ENCODE results near the gene FKBP1A.

FKBP1A gene

GRCh38 chr20:1392693-1393506 is at the start of gene FKBP1A:
TSS of gene FKBP1A (minus strand) at chr20:1393054. CDS start at chr20:1392998, 56 bp downstream.
- FAIRE-seq = peak; percentile 86
- peak; percentile 83 for DNase-seq (ENCODE audit: extremely low spot score, insufficient read length, low read depth)

- DNase-seq (ENCODE audit: extremely low spot score, insufficient read length, low read depth) (no peak), FAIRE-seq (no peak)
Measured at GRCh38 chr20:1442304-1442703, 49.5 kb upstream of the FKBP1A start.

- no peak for FAIRE-seq
- DNase-seq (ENCODE audit: extremely low spot score, insufficient read length, low read depth) = no peak
Measured at GRCh38 chr20:1441133-1441532, 48.3 kb upstream of the FKBP1A start.

- no peak for FAIRE-seq
- no peak for DNase-seq (ENCODE audit: extremely low spot score, insufficient read length, low read depth)
Measured at GRCh38 chr20:1440024-1440423, 47.2 kb upstream of the FKBP1A start.

- no peak for FAIRE-seq
- no peak for DNase-seq (ENCODE audit: extremely low spot score, insufficient read length, low read depth)
Measured at GRCh38 chr20:1438361-1438760, 45.5 kb upstream of the FKBP1A start.

- peak; percentile 62 for DNase-seq (ENCODE audit: extremely low spot score, insufficient read length, low read depth)
- peak; percentile 91 for FAIRE-seq
Measured at GRCh38 chr20:1437235-1437904, 44.5 kb upstream of the FKBP1A start.

- no peak for DNase-seq (ENCODE audit: extremely low spot score, insufficient read length, low read depth)
- no peak for FAIRE-seq
Measured at GRCh38 chr20:1436263-1436662, 43.4 kb upstream of the FKBP1A start.

- no peak for DNase-seq (ENCODE audit: extremely low spot score, insufficient read length, low read depth)
- FAIRE-seq = no peak
Measured at GRCh38 chr20:1435337-1435699, 42.5 kb upstream of the FKBP1A start.

- FAIRE-seq (peak; percentile 96), DNase-seq (ENCODE audit: extremely low spot score, insufficient read length, low read depth) (peak; percentile 11)
Measured at GRCh38 chr20:1434571-1435336, 41.9 kb upstream of the FKBP1A start.

GRCh38 chr20:1431158-1431557 is 38.3 kb upstream of the FKBP1A start:
- DNase-seq (ENCODE audit: extremely low spot score, insufficient read length, low read depth) (no peak), FAIRE-seq (no peak)

- FAIRE-seq (no peak), DNase-seq (ENCODE audit: extremely low spot score, insufficient read length, low read depth) (no peak)
Measured at GRCh38 chr20:1430004-1430451, 37.2 kb upstream of the FKBP1A start.

- no peak for DNase-seq (ENCODE audit: extremely low spot score, insufficient read length, low read depth)
- FAIRE-seq = no peak
Measured at GRCh38 chr20:1429143-1429728, 36.4 kb upstream of the FKBP1A start.

GRCh38 chr20:1427457-1428054 is 34.7 kb upstream of the FKBP1A start:
- DNase-seq (ENCODE audit: extremely low spot score, insufficient read length, low read depth) = no peak
- no peak for FAIRE-seq

- DNase-seq (ENCODE audit: extremely low spot score, insufficient read length, low read depth) (no peak), FAIRE-seq (no peak)
Measured at GRCh38 chr20:1426231-1426849, 33.5 kb upstream of the FKBP1A start.

GRCh38 chr20:1424336-1424735 is 31.5 kb upstream of the FKBP1A start:
- DNase-seq (ENCODE audit: extremely low spot score, insufficient read length, low read depth) (no peak), FAIRE-seq (no peak)

- no peak for DNase-seq (ENCODE audit: extremely low spot score, insufficient read length, low read depth)
- FAIRE-seq = no peak
Measured at GRCh38 chr20:1423625-1424106, 30.8 kb upstream of the FKBP1A start.

GRCh38 chr20:1423206-1423605 is 30.4 kb upstream of the FKBP1A start:
- DNase-seq (ENCODE audit: extremely low spot score, insufficient read length, low read depth) (no peak), FAIRE-seq (no peak)

- no peak for FAIRE-seq
- DNase-seq (ENCODE audit: extremely low spot score, insufficient read length, low read depth) = no peak
Measured at GRCh38 chr20:1422753-1423152, 29.9 kb upstream of the FKBP1A start.

GRCh38 chr20:1420066-1420465 is 27.2 kb upstream of the FKBP1A start:
- no peak for DNase-seq (ENCODE audit: extremely low spot score, insufficient read length, low read depth)
- no peak for FAIRE-seq

Measured in GM18507 (cell line).